Nephron progenitor cell (in vitro differentiated cells): ENCODE measurements around the gene CNST.

ENCODE experiments used
- DNase-seq: peaks from one replicate; pipeline ENCODE4 v3.0.0; 2021
- H3K27ac Mint-ChIP-seq: 2 replicates; pipeline ENCODE4 v1.8.0; 2021; ENCODE audit warnings: mild to moderate bottlenecking, moderate library complexity, mixed read lengths
- H3K27me3 Mint-ChIP-seq: 2 replicates; pipeline ENCODE4 v1.8.0; 2021; ENCODE audit warnings: mild to moderate bottlenecking, low read depth, mixed read lengths; ENCODE audit not compliant: poor library complexity
- H3K36me3 Mint-ChIP-seq: 2 replicates; pipeline ENCODE4 v1.8.0; 2021; ENCODE audit warnings: low read depth, mixed read lengths
- H3K4me1 Mint-ChIP-seq: 2 replicates; pipeline ENCODE4 v1.8.0; 2021; ENCODE audit warnings: mixed read lengths
- H3K4me3 Mint-ChIP-seq: 2 replicates; pipeline ENCODE4 v1.8.0; 2021; ENCODE audit warnings: mild to moderate bottlenecking, moderate library complexity, mixed read lengths
- H3K9me3 Mint-ChIP-seq: 2 replicates; pipeline ENCODE4 v1.8.0; 2021; ENCODE audit warnings: mild to moderate bottlenecking, moderate library complexity, mixed read lengths
- CTCF ChIP-seq: fragments of 200-600 bp; sonication (generic); IDR thresholded peaks from 2 replicates; pipeline ENCODE4 v1.5.0; 2021; ENCODE audit warnings: antibody characterized with exemption

CNST gene

GRCh38 chr1:246608616-246609376, 42.5 kb downstream of the CNST start:
- Mint-ChIP-seq H3K4me3 (no peak overlapping the region), H3K27ac (peak overlapping the region; percentile 13), H3K4me1 (peaks cover 17% of the 10 kb centered on the region), H3K36me3 (peaks cover 45% of the 10 kb centered on the region), H3K27me3 (no peaks in the 10 kb centered on the region), H3K9me3 (peaks cover 32% of the 10 kb centered on the region)
- TF ChIP-seq CTCF, result no peak
- DNase-seq, result no peak

- H3K9me3 Mint-ChIP-seq, result peaks cover 24% of the 10 kb centered on the region
Observed at GRCh38 chr1:246609632-246610031, 43.4 kb downstream of the CNST start.

GRCh38 chr1:246613096-246613758, 47.0 kb downstream of the CNST start:
- no peaks in the 10 kb centered on the region for H3K27me3 Mint-ChIP-seq
- H3K36me3 Mint-ChIP-seq, result peaks cover 25% of the 10 kb centered on the region
- no peaks in the 10 kb centered on the region for H3K9me3 Mint-ChIP-seq
- no peak overlapping the region for H3K4me3 Mint-ChIP-seq
- no peak for DNase-seq
- no peak for TF ChIP-seq CTCF
- H3K27ac Mint-ChIP-seq, result peak overlapping the region; percentile 57
- H3K4me1 Mint-ChIP-seq, result peaks cover 26% of the 10 kb centered on the region

More at GRCh38 chr1:246609632-246610031, 43.4 kb downstream of the CNST start:
- Mint-ChIP-seq H3K27ac (no peak overlapping the region), H3K36me3 (peaks cover 42% of the 10 kb centered on the region), H3K4me1 (peaks cover 17% of the 10 kb centered on the region), H3K27me3 (no peaks in the 10 kb centered on the region), H3K4me3 (no peak overlapping the region)
- no peak for DNase-seq
- TF ChIP-seq CTCF, result no peak

GRCh38 chr1:246617156-246617555, 50.9 kb downstream of the CNST start:
- TF ChIP-seq CTCF, result no peak
- peaks cover 13% of the 10 kb centered on the region for H3K4me1 Mint-ChIP-seq
- peaks cover 38% of the 10 kb centered on the region for H3K36me3 Mint-ChIP-seq
- no peak overlapping the region for H3K27ac Mint-ChIP-seq
- H3K4me3 Mint-ChIP-seq, result no peak overlapping the region
- H3K9me3 Mint-ChIP-seq, result peaks cover 9% of the 10 kb centered on the region
- no peak for DNase-seq
- H3K27me3 Mint-ChIP-seq, result no peaks in the 10 kb centered on the region

- TF ChIP-seq CTCF, result no peak
Observed at GRCh38 chr1:246617768-246618167, 51.5 kb downstream of the CNST start.

More at GRCh38 chr1:246617768-246618167, 51.5 kb downstream of the CNST start:
- Mint-ChIP-seq H3K4me1 (peaks cover 13% of the 10 kb centered on the region), H3K36me3 (peaks cover 44% of the 10 kb centered on the region), H3K27ac (peak overlapping the region; percentile 36), H3K9me3 (peaks cover 9% of the 10 kb centered on the region), H3K27me3 (no peaks in the 10 kb centered on the region), H3K4me3 (no peak overlapping the region)
- DNase-seq, result no peak
